Type B pancreatic cell (in vitro differentiated cells): ENCODE results near the gene ZNF747. TPM values are rescaled to one million over a fixed set of nuclear protein-coding genes. Genes with fewer than 3 reads are reported as not detected.

Experiments
- DNase-seq: peaks from one replicate; pipeline ENCODE4 v3.0.0; 2021; ENCODE audit warnings: mixed read lengths; ENCODE audit not compliant: unreplicated experiment; ENCODE audit errors: extremely low spot score
- H3K27ac Mint-ChIP-seq: 2 replicates; pipeline ENCODE4 v1.8.0; 2021; ENCODE audit warnings: mild to moderate bottlenecking, mixed read lengths
- H3K27me3 Mint-ChIP-seq: 2 replicates; pipeline ENCODE4 v1.8.0; 2021; ENCODE audit warnings: mixed read lengths
- H3K36me3 Mint-ChIP-seq: 2 replicates; pipeline ENCODE4 v1.8.0; 2021; ENCODE audit warnings: mixed read lengths
- H3K4me1 Mint-ChIP-seq: one replicate; pipeline ENCODE4 v1.8.0; 2021; ENCODE audit warnings: mixed read lengths; ENCODE audit not compliant: unreplicated experiment
- H3K4me3 Mint-ChIP-seq: 2 replicates; pipeline ENCODE4 v1.8.0; 2021; ENCODE audit warnings: mild to moderate bottlenecking, mixed read lengths
- H3K9me3 Mint-ChIP-seq: 2 replicates; pipeline ENCODE4 v1.8.0; 2021; ENCODE audit warnings: mixed read lengths
- CTCF ChIP-seq: fragments of 200-600 bp; sonication (generic); conservative IDR thresholded peaks from 2 replicates; pipeline ENCODE4 v1.5.0; 2021; ENCODE audit warnings: antibody characterized with exemption, mild to moderate bottlenecking
- total RNA-seq: library from RNA; stranded (reverse); gene quantifications from 2 replicates; pipeline ENCODE4 v1.2.1, GENCODE V29; 2021; ENCODE audit warnings: low replicate concordance

ZNF747 gene
- total RNA-seq, 1 donor from 2014 or later = 11.4 TPM

DNA sequence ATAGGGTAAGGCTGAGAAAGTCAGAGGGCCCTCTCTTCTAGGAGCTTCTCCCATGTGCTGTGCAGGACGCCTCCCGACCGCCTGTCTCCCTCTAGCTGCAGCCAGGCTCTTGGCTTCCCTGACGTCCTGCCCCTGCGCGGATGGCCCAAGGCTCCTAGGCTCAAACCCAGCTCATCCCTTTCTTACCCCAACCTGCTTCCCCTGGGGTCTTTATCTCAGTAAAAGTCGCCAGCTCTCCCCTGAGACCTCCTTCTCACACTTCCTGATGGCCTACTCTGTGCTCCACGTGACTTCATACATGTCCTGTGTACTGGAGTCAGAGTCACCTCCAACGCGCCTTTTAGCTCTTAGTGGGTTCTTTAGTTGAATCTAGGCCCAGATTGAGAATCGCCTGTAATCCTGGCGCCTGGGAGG is 1.1 kb upstream of the ZNF747 start:
- H3K4me1 Mint-ChIP-seq = peaks cover 25% of the 10 kb centered on the region
- H3K27me3 Mint-ChIP-seq = no peaks in the 10 kb centered on the region
- TF ChIP-seq CTCF = peak; percentile 63
- peak overlapping the region; percentile 95 for H3K27ac Mint-ChIP-seq
- no peaks in the 10 kb centered on the region for H3K9me3 Mint-ChIP-seq
- peak overlapping the region; percentile 95 for H3K4me3 Mint-ChIP-seq
- H3K36me3 Mint-ChIP-seq = peaks cover 15% of the 10 kb centered on the region
- no peak for DNase-seq

- Mint-ChIP-seq H3K4me1 (peaks cover 30% of the 10 kb centered on the region), H3K36me3 (peaks cover 17% of the 10 kb centered on the region), H3K9me3 (no peaks in the 10 kb centered on the region), H3K4me3 (peak overlapping the region; percentile 95), H3K27me3 (no peaks in the 10 kb centered on the region), H3K27ac (peak overlapping the region; percentile 95)
- TF ChIP-seq CTCF = no peak
- no peak for DNase-seq
Measured at GRCh38 chr16:30535106-30535776, 583 bp upstream of the ZNF747 start.

- DNase-seq = no peak
- no peaks in the 10 kb centered on the region for H3K27me3 Mint-ChIP-seq
- no peak for TF ChIP-seq CTCF
- peaks cover 37% of the 10 kb centered on the region for H3K4me1 Mint-ChIP-seq
- H3K27ac Mint-ChIP-seq = peak overlapping the region; percentile 70
- peaks cover 18% of the 10 kb centered on the region for H3K36me3 Mint-ChIP-seq
- H3K4me3 Mint-ChIP-seq = peak overlapping the region; percentile 83
- H3K9me3 Mint-ChIP-seq = no peaks in the 10 kb centered on the region
Measured at GRCh38 chr16:30533748-30534367, 800 bp downstream of the ZNF747 start.

- H3K36me3 Mint-ChIP-seq = peaks cover 18% of the 10 kb centered on the region
- peak overlapping the region; percentile 85 for H3K4me3 Mint-ChIP-seq
- no peaks in the 10 kb centered on the region for H3K27me3 Mint-ChIP-seq
- H3K4me1 Mint-ChIP-seq = peaks cover 42% of the 10 kb centered on the region
- no peak for TF ChIP-seq CTCF
- H3K9me3 Mint-ChIP-seq = peaks cover under 1% of the 10 kb centered on the region
- peak overlapping the region; percentile 85 for H3K27ac Mint-ChIP-seq
- DNase-seq = no peak
Measured at GRCh38 chr16:30533146-30533522, 1.5 kb downstream of the ZNF747 start.

GRCh38 chr16:30532285-30533145 is 2.1 kb downstream of the ZNF747 start:
- H3K27ac Mint-ChIP-seq = peak overlapping the region; percentile 85
- H3K4me1 Mint-ChIP-seq = peaks cover 45% of the 10 kb centered on the region
- H3K36me3 Mint-ChIP-seq = peaks cover 21% of the 10 kb centered on the region
- peak overlapping the region; percentile 85 for H3K4me3 Mint-ChIP-seq
- H3K27me3 Mint-ChIP-seq = no peaks in the 10 kb centered on the region
- TF ChIP-seq CTCF = no peak
- DNase-seq = no peak
- H3K9me3 Mint-ChIP-seq = peaks cover 4% of the 10 kb centered on the region
